Activated CD4-positive, alpha-beta T cell treated with anti-CD3 and anti-CD28 coated beads, Interleukin-2, amount 50 U/mL, for 24 hours (primary cell): Measurements from ENCODE around the gene SULT4A1.

Experiments used
- DNase-seq, 2 donors: peaks; one replicate each; pipeline ENCODE4 v3.0.0-alpha.2; 2020; ENCODE audit warnings: low read depth in 1 of 2, low spot score in 1 of 2

The SULT4A1 gene

DNA sequence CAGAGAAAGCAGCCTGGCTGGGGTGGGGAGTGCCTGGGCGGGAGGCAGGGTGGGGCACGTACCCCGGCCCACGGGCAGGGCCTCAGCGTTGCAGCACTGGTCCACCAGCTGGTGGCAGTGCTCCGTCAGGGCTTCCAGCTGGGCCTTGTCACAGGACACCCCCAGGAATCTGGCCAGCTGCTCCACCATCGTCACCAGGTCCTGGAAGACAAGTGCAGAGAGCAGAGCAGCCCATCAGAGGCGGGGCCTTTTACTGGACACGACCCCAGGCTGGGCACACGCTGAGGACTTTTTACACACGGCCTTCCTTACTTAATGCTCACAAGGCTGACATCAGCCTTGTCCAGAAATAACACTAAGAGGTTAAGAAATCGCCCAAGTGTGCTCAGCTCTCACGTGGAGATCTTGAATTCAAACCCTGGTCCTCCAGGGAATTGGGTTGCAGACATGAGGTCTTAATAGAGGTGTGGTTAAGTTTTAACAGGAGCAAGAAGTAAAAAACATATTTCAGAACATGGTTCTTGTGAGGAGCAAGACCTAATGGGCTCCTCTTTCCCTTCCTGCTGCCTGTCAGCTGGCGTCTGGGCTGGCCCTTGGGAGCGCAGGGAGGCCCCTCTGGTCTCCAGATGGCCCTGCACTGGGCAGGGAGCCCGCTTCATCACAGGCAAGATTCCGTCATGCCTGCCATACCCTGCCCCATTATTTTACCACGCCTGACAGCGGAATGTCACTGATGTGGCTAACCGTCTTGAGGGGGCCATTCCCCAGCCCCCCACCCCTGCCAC, 33.1 kb downstream of the SULT4A1 start:
- no peak for DNase-seq

DNA sequence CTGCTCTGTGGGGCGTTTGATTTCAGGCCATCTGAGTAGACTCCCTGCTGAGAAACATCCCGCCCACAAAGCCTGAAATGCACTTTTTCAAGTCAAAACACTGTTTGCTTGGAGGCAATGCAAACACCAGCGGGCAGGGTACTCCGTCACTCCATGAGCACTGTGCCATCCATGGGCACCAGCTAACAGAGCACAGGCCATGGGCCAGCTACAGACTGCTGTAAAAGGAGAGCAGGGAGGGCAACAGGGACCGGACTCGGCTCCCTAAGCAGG, 33.7 kb downstream of the SULT4A1 start:
- no peak for DNase-seq

DNA sequence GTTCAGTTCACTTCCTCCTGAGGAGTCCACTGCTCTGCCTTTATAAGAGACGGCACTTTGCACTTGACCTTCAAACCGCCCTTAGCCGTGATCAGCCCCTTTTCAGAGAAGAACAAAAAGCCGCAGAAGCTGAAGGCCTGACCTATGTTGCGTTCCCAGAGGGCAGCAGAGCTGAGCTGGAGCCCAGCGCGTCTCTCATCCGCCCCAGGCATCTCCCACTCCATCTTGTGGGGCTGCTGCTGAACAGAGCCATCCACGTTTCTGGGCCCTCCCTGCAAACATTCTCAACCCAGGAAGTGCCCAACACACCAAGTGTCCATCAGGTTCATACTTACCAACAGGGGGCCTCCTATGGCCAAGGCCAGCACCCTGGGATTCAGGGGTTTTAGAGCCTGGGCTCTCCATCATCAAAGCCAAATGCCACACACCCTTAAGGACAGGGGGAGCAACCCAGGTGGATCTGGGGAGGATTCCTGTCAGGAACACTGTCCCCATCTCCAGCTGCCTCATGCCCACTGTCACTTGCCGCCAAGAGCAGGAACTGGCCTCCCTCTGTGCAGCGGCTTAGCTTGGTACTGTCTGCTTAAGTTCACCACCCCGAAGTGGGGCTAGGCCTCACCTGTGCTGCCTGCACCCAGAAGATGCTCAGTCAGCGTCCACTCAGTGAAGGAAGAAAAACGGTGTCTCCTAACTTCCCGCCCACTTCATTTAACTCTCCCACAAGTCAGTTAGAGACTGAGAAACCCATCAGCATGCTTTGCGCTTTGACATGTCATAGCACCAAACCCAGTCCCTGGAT, 34.2 kb downstream of the SULT4A1 start:
- DNase-seq = no peak

DNA sequence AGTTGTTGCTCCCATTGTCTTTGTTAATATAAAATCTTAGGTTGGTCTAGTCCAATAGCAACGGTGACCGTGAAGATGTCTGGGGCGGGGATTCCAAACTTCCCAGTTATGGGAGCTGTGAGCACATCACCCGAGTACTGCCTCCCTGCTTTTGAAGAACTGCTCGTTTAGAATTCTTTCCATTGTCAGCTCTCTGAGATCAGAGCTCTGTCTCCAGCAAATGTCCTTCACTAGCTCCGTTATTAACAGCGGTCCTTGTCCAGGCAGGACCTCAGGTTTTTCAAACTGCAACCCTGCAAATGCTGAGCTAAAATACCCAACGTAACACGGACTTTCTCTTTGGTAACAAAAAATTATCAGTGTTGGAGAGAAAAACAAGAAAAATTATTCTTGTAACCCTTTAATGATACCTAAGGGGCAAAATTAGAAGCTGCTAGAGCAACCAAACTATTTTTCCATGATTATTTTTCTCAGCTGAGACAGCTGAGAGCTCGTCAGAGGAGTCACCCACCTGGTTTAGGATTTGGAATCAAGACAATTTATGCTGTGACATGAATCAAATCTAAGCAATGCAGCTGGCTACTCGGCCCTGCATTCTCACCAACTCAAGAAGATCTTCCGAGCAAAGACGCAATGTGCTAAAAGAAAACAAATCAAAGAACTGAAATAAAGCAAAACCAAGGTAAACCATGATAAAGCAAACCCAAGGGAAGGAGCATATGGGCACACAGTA, 35.1 kb downstream of the SULT4A1 start:
- DNase-seq = no peak

DNA sequence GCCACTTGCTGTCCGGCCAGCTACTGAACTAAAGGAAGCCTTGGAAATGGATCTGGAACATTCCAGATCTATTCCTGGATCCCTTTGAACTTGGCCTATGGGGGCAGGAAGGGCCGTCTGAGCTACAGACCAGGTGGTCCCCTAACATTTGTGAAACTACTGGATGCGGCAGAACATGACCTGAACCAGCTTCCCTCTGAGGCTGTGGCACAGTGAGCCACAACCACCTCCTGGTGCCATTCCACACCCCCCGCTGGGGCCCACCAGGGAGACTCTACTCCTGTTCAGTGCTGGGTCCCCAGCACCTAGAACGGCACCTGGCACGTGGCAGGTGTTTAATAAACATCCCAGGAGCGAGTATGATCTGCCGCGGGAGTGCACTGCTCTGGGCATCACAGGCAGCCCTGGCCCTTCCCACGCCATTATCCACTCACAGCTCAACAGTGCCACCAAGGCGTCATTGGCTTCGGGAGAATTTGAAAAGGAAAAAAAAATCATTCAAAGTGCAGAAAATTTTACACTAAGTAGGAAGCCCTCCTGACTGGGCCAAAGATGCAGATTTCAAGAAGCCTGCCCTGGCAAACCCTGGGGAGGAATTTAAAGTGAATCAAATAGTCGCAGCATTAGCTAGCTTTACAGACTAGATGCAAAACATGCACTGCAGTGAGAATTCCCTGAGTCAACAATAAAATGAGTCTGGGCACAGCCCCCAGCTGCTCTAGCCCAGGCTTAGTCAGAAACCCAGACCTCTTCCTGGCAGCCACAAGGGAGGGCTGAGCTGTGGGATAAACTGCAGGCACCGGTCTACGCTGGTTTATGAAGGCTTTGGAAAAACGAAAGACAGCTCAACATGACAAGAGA, 35.9 kb downstream of the SULT4A1 start:
- no peak for DNase-seq

DNA sequence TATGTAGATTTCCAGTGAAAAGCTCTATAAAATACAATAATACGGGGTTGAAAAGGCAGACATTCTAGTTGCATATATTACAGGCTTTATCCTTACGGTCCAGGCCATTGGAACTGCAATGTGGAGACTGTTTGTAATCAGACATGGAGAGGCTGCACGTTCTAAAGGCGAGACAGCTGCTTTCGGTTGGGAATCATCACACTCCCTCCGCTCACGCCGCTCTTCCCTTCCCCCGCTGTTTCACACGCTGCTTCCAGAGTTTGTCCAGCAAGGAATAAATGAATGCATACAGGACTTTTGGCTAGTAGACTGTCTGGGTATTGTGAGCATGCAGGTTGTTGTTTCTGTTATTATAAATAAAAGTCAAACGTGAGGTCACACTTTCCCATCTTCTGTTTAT, 36.7 kb downstream of the SULT4A1 start:
- DNase-seq = no peak

DNA sequence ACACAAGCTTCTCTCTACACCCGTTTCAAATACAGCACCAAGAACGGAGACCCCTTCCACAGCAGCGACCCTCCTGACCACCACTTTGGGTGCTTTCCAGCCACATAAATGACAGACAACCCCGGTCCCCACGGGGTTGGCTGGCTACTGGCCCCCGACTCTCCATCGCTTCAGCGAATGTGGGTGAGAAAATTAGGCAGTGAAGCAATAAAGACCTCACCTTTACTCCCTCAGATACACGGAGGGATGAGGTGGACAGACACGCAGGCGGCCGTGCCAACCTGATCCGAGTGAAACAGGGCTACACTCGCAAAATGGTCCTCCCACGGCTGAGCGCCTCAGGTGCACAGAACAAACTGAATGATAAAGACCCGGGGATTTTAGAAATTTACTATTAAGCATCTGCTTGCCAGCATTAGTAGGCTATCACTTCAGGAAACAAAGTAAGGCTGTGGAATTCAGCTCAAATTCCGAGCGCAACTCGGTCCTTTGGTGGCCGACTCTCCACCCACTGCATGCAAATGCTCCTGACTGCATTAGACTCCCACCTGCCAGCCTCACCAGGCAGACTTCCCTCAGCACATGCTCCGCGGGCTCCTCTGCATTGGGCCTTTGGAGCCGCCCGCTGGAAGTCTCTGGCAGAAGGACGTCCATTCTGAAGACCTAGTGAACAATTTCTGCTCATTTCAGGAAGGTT, 37.4 kb downstream of the SULT4A1 start:
- DNase-seq = no peak

DNA sequence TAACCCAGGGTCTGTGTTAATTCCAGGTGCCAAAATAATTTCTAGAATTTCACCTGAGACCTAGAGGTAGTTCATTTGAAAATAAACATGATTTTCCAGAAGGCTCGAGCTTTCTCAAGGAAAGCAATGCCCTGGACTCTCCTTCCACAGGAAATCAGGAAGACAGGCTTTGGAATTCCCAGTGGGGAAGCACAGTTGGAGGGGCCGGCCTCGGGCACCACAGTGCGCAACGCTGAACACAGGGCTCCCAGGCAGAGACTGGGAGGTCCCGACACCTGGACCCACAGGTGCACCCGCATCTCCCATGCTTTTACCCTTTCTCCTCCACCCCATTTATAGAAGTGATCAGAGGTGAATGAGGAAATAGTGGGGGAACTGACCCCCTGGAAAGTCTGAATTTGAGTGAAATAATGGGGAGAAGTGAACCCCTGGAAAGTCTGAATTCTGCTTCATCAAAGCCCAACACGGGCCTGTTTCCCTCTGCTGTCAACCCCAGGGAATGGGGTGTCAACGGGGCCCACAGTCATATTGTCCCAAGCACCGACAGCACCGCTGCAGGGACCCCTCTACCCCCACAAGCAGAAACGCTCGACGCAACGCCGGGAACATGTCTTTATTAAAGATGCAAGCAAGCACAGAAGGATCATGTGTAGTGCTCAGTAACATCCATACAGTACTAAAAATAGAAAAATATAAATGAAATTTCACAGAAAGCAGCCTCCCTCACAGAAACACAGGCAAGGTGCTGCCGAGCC, 38.2 kb downstream of the SULT4A1 start:
- DNase-seq = no peak

DNA sequence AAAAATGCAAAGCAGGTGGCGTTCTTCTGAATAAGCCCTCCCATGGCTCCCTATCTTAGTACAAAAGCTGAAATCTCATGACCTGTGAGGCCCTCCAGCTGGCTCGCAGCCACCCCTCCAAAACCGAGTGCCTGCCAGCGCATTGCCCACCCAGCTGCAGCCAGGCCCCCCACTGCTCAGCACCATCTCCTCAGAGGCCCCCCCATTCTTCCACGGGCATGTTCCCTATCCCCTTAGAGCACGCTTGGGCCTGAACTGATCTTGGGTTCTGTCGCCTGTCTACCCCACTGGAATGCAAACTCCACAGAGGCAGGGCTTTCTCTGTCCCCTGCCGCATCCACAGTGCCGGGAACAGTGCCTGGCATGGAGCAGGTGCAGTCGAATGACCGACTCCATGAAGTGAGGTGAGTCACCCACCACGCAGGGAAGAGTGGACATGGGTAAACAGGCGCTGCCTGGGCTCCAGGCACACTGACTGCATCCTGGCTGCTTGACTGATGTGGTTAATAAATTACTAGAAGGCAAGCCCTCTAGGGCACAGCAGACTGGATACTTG, 38.9 kb downstream of the SULT4A1 start:
- DNase-seq = no peak

DNA sequence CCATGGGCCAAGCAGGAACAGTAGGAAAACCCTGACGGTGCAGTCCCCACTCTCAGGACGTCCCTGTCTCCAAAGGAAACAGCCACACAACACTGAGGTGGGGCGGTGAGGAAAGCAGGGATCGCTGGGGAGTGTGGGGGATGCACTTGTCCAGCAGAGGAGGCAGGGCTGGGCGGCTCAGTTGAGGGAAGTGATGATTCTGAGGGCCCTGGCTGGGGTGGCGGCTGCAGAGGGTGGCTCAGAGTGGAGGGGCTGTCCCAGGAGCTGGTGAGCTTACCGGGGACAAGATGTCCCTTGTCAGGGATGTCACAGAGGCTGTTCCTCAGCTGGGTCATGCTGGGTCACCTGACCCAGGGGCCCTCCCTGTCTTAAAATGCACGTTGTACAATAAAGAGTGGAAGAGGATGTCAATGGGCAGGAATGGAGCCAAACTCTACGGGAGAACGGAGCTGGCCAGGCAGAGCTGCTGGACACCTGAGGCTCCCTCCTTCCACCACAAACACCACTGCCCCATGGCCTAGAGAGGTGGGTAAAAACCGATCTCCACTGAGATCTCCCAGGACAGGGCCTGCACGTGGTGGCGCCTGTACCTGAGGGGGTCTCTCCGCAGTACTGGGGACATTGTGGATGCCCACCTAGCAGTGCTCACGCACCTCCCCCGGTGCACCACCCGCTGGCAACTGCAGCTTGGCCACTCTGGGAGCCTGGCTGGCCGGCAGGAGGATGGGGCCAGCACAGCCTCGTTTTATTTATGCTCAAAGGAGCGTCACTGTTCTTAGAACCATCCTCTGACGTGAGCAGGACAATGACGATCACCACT, 40.5 kb downstream of the SULT4A1 start:
- no peak for DNase-seq

DNA sequence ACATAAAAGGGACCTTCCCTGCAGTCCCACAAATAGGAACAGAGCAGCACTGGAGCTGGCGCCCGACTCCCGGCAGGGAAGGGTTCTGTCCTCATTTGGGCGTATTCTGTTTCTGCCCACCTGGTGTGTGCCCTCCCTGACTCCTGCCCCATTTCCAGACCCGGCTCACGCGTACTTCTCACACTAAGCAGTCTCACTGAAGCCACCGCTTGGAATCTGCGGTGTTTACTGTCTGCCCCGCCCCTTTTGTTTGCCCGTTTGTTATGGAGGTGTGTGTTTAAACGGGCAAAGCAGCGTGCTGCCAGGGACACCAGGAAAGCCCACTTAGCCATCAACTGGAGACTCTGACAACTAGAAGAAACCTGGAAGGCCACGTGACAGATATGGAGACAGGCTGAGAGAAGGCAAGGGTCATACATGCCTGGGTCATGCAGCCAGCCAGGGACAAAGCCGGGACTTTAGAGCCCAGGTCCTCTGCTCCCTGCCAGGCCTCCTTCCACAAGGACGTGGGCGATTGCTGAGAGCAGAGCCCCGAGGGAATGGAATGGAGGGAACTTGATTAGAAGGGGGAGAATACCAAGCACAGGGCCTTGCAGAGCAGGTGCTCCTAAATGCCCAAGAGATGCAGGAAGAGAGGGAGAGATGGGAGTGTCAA, 41.5 kb downstream of the SULT4A1 start:
- DNase-seq = no peak

DNA sequence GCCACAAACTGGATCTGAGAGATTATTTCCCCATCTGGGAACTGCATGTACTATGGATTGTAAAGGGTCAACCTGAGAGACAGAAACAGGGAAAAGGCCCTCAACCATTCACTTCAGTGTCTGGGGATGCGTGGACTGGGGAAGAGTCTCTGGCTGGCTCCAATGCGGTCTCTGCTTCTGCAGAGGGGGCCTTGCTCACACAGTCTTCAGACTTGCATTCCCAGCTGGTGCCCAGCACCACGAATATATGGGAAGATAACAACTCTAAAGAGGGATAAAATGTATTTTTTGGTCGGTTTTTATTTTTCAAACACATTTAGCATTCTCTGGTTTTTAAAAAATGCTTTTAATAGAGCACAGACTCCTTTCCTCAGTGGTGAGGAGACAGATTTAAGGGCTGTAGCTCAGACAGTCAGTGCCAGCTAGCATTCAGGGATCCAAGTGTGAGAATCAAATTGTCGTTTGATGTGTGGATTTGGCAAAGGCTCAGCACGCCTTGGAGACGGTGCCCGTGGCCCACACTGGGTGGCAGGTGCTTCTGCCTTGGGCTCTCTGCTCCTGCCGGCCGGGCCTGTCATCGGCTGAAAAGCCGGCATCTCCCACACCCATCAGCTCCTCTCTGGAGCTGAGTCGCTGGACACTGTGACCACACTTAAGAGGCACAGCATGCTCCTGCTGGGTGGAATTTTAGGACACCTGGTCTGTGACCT, 42.2 kb downstream of the SULT4A1 start:
- no peak for DNase-seq

DNA sequence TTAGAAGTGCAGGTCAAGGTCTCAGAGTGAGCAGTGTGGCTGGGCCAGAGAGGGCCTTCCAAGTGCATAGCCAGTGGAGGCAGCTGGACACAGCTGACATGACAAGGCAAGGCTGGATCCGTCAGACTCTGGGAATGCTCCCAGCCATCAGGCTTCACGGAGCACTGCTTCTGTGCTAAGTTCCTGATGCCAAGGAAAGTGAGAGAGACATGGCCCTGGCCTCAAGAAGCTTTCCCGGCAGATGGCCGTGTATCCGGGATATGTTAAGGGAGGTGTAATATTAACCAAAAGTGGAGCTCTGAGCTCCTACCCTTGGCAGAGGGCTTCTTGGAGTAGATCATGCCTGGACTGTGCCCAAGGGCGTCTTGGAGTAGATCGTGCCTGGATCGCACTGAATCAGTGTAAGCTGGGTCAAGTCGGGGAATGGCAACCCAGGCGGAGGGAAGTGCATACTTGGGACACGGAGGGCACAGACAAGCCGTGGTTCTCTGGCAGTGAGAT, 42.8 kb downstream of the SULT4A1 start:
- DNase-seq = no peak

DNA sequence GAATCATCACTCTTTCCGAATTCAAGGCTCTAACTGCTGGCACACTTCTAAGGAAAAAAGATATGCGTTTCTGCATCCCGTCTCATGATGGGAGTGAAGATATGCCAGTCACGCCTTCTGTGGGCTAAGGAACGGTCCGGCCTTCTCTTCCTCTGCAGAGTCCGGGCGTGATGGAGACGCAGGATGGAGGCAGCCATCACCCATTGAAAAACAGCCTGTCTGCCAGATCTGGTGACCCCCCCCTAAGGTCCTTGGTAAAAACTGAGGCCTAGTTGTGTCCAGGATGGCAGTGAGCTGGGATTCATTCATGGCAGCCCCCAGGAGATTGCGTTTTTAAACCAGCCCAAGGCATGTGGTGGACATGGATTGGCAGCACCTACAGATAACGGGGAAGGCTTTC, 43.3 kb downstream of the SULT4A1 start:
- DNase-seq = no peak

DNA sequence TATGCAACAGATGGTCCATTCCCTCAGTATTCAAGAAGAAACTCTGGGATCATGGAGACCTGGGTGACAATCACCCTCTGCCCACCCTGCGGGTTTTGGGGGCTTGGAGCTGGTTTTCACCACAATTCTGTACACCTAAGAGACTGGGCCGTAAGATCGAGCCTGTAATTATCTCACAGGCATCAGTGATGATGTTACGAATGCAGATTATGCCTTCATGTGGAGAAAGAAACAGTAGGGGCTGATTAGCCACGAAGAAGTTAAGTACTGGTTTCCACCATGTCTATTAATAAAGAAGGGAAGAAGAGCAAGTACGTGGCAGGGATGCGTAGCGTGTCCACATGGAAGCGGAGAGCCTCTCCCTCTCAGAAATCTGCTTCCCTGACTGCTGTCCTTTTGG, 44.9 kb downstream of the SULT4A1 start:
- no peak for DNase-seq

DNA sequence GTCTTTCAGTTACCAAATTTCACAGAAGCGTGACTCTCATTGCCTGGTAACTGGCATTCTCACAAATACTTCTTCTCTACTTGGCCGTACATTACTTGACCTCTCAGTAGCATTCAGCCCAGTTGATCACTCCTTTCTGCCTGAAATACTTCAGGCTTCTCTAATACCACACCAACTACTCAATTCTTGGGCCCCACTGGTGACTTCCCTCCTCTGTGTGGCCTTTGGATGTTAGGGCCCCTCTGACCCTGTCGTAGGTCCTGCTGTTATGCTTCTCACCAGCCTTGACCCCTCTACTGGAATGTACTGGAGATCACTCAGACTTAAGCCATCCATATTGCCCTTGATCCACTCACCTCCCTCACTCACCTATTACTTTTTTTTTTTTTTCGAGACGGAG, 48.0 kb downstream of the SULT4A1 start:
- DNase-seq = no peak

DNA sequence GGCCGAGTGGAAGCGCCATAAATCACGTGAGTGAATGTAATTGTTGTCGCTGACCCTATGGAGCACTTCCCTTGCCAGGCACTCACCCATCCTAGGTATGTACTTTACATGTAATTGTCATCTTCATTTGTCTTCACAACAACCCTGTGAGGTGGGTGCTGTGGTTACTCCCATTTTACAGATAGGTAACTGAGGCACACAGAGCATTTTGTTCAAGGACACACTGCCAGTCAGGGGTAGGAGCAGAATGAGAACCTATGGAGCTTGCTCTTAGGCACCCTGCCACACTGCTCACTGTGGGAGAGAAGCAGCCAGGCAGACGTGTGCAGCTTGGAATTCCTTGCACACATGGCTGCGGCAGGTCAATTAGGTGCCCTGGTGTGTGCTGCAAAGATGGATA, 49.4 kb downstream of the SULT4A1 start:
- DNase-seq = no peak
